ENCODE measurements around the gene HLA-DMA. TPM values are rescaled to one million over a fixed set of nuclear protein-coding genes. Genes with fewer than 3 reads are reported as not detected.

Gene HLA-DMA
- polyA plus RNA-seq, 3 donors, result 434 to 526 (median 515) TPM

GRCh38 chr6:32976334-32977069 lies 23.6 kb upstream of the HLA-DMA start:
- H3K9ac ChIP-seq (ENCODE audit: insufficient read depth, low read length, poor library complexity, severe bottlenecking), result no peak overlapping the region
- peaks cover 30 to 45% of the 10 kb centered on the region in 2 donors for H3K4me1 ChIP-seq (ENCODE audit: control insufficient read depth in 1 of 2, insufficient read depth in 2 of 2, low read length in 2 of 2)
- H3K79me2 ChIP-seq (ENCODE audit: insufficient read depth, low read length), result peaks cover 76% of the 10 kb centered on the region
- intact Hi-C loops (cut with micrococcal nuclease), result no loop called here
- Mint-ChIP-seq H3K36me3 (peaks cover 84 to 95% of the 10 kb centered on the region in 2 donors), H3K27me3 (ENCODE audit: low read depth in 3 of 3) (peaks cover 0 to 8% (median 0%) of the 10 kb centered on the region in 3 donors), H3K4me1 (peaks cover 53% of the 10 kb centered on the region), H3K9me3 (peaks cover 0 to 6% (median 0%) of the 10 kb centered on the region in 7 donors), H3K27ac (peak overlapping the region in 6 of 7 donors; percentile 22 to 87 (median 64)), H3K4me3 (no peak overlapping the region)
- H2AFZ ChIP-seq (ENCODE audit: insufficient read depth, low read depth, low read length, poor library complexity, severe bottlenecking), result no peak overlapping the region
- WGBS (ENCODE audit: insufficient coverage), result 92% methylated on average over 6 of the region's 7 CpGs
- no peaks in the 10 kb centered on the region for H3K27me3 ChIP-seq (ENCODE audit: control insufficient read depth in 2 of 2, insufficient read depth in 2 of 2, low read length in 2 of 2)
- H3K27ac ChIP-seq (ENCODE audit: low read depth in 1 of 2, low read length in 2 of 2), result no peak overlapping the region
- peaks cover 95% of the 10 kb centered on the region for H4K20me1 ChIP-seq (ENCODE audit: insufficient read depth, low read length)
- TF ChIP-seq, protein P1, sequence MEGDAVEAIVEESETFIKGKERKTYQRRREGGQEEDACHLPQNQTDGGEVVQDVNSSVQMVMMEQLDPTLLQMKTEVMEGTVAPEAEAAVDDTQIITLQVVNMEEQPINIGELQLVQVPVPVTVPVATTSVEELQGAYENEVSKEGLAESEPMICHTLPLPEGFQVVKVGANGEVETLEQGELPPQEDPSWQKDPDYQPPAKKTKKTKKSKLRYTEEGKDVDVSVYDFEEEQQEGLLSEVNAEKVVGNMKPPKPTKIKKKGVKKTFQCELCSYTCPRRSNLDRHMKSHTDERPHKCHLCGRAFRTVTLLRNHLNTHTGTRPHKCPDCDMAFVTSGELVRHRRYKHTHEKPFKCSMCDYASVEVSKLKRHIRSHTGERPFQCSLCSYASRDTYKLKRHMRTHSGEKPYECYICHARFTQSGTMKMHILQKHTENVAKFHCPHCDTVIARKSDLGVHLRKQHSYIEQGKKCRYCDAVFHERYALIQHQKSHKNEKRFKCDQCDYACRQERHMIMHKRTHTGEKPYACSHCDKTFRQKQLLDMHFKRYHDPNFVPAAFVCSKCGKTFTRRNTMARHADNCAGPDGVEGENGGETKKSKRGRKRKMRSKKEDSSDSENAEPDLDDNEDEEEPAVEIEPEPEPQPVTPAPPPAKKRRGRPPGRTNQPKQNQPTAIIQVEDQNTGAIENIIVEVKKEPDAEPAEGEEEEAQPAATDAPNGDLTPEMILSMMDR (IDR thresholded peaks at IDR 0.05), result no peak
- peaks cover 74 to 82% of the 10 kb centered on the region in 2 donors for H3K36me3 ChIP-seq (replicated peaks in 1 of 2; ENCODE audit: control insufficient read depth in 1 of 2, insufficient read depth in 2 of 2, low read length in 2 of 2)
- H3K4me3 ChIP-seq (replicated peaks in 1 of 3; ENCODE audit: low read depth in 2 of 3, low read length in 3 of 3), result no peak overlapping the region
- H3K4me2 ChIP-seq (replicated peaks; ENCODE audit: extremely low read depth, low read length, poor library complexity, severe bottlenecking), result peak overlapping the region; percentile 7
- no peak for DNase-seq
- no peaks in the 10 kb centered on the region for H3K9me3 ChIP-seq (replicated peaks in 1 of 2; ENCODE audit: control insufficient read depth in 1 of 2, insufficient read depth in 1 of 2, low read length in 2 of 2)

- Mint-ChIP-seq H3K27me3 (ENCODE audit: low read depth in 3 of 3) (peaks cover 0 to 10% (median 0%) of the 10 kb centered on the region in 3 donors), H3K27ac (peak overlapping the region in 6 of 7 donors; percentile 22 to 87 (median 64)), H3K4me1 (peaks cover 53% of the 10 kb centered on the region), H3K36me3 (peaks cover 79 to 89% of the 10 kb centered on the region in 2 donors), H3K9me3 (peaks cover 0 to 9% (median 0%) of the 10 kb centered on the region in 7 donors), H3K4me3 (no peak overlapping the region)
- 92% methylated on average over 2 of the region's 2 CpGs for WGBS (ENCODE audit: insufficient coverage)
- H3K4me1 ChIP-seq (ENCODE audit: control insufficient read depth in 1 of 2, insufficient read depth in 2 of 2, low read length in 2 of 2), result peaks cover 30 to 45% of the 10 kb centered on the region in 2 donors
- intact Hi-C loops (cut with micrococcal nuclease), result no loop called here
- H3K9ac ChIP-seq (ENCODE audit: insufficient read depth, low read length, poor library complexity, severe bottlenecking), result no peak overlapping the region
- peaks cover 78% of the 10 kb centered on the region for H3K79me2 ChIP-seq (ENCODE audit: insufficient read depth, low read length)
- H3K4me3 ChIP-seq (replicated peaks in 1 of 3; ENCODE audit: low read depth in 2 of 3, low read length in 3 of 3), result peak overlapping the region in 1 of 3 experiments; percentile 93
- H3K4me2 ChIP-seq (replicated peaks; ENCODE audit: extremely low read depth, low read length, poor library complexity, severe bottlenecking), result peak overlapping the region; percentile 89
- peak overlapping the region in 1 of 2 donors; percentile 11 for H3K27ac ChIP-seq (ENCODE audit: low read depth in 1 of 2, low read length in 2 of 2)
- no peak for DNase-seq
- no peaks in the 10 kb centered on the region for H3K9me3 ChIP-seq (replicated peaks in 1 of 2; ENCODE audit: control insufficient read depth in 1 of 2, insufficient read depth in 1 of 2, low read length in 2 of 2)
- no peaks in the 10 kb centered on the region for H3K27me3 ChIP-seq (ENCODE audit: control insufficient read depth in 2 of 2, insufficient read depth in 2 of 2, low read length in 2 of 2)
- H2AFZ ChIP-seq (ENCODE audit: insufficient read depth, low read depth, low read length, poor library complexity, severe bottlenecking), result no peak overlapping the region
- peaks cover 67 to 76% of the 10 kb centered on the region in 2 donors for H3K36me3 ChIP-seq (replicated peaks in 1 of 2; ENCODE audit: control insufficient read depth in 1 of 2, insufficient read depth in 2 of 2, low read length in 2 of 2)
- H4K20me1 ChIP-seq (ENCODE audit: insufficient read depth, low read length), result peaks cover 89% of the 10 kb centered on the region
- TF ChIP-seq, protein P1 (IDR thresholded peaks at IDR 0.05), result no peak
Measured at GRCh38 chr6:32975886-32976285, 23.0 kb upstream of the HLA-DMA start.

Data from CD14-positive monocyte (primary cell).